ENCODE measurements around the gene KCTD7.

- no peak for TF ChIP-seq TARDBP (IDR thresholded peaks at IDR 0.05)
- no peak for TF ChIP-seq CTBP1 (IDR thresholded peaks at IDR 0.05; ENCODE audit: borderline replicate concordance)
- TF ChIP-seq SP1 (IDR thresholded peaks at IDR 0.05), result no peak
- TF ChIP-seq ARNT (IDR thresholded peaks at IDR 0.05), result no peak
- TF ChIP-seq BHLHE40 (IDR thresholded peaks at IDR 0.05; ENCODE audit: borderline replicate concordance), result no peak
- TF ChIP-seq ELF4 (IDR thresholded peaks at IDR 0.05), result no peak
- TF ChIP-seq PKNOX1 (IDR thresholded peaks at IDR 0.05), result no peak
Observed at GRCh38 chr7:66662646-66663264, 34.1 kb downstream of the KCTD7 start.

Data from HEK293T (cell line).